Measurements from ENCODE around the gene ACTN4.

The ACTN4 gene

GRCh38 chr19:38703509-38703908 lies 56.1 kb downstream of the ACTN4 start:
- Histone ChIP-seq H3K4me3 (ENCODE audit: low read depth, low read length) (no peak overlapping the region), H3K27ac (no peak overlapping the region), H3K36me3 (replicated peaks) (peaks cover 79% of the 10 kb centered on the region), H3K27me3 (replicated peaks) (no peaks in the 10 kb centered on the region)
- in situ Hi-C loops (cut with HindIII; ENCODE audit: low pct_ligation_motif_present, low sequenced_read_pairs), result no loop called here
- no peak for TF ChIP-seq CTCF (IDR thresholded peaks at IDR 0.05; ENCODE audit: low read depth, low read length, missing control alignments)
- no peak for DNase-seq

GRCh38 chr19:38704488-38705026 lies 57.1 kb downstream of the ACTN4 start:
- peak; percentile 11 for TF ChIP-seq CTCF (IDR thresholded peaks at IDR 0.05; ENCODE audit: low read depth, low read length, missing control alignments)
- no peaks in the 10 kb centered on the region for H3K27me3 ChIP-seq (replicated peaks)
- in situ Hi-C loops (cut with HindIII; ENCODE audit: low pct_ligation_motif_present, low sequenced_read_pairs), result no loop called here
- no peak overlapping the region for H3K27ac ChIP-seq
- no peak for DNase-seq
- H3K36me3 ChIP-seq (replicated peaks), result peaks cover 90% of the 10 kb centered on the region
- H3K4me3 ChIP-seq (ENCODE audit: low read depth, low read length), result no peak overlapping the region

- no peak for DNase-seq
- TF ChIP-seq CTCF (IDR thresholded peaks at IDR 0.05; ENCODE audit: low read depth, low read length, missing control alignments), result no peak
- peaks cover 96% of the 10 kb centered on the region for H3K36me3 ChIP-seq (replicated peaks)
- in situ Hi-C loops (cut with HindIII; ENCODE audit: low pct_ligation_motif_present, low sequenced_read_pairs), result no loop called here
- H3K4me3 ChIP-seq (ENCODE audit: low read depth, low read length), result no peak overlapping the region
- H3K27me3 ChIP-seq (replicated peaks), result no peaks in the 10 kb centered on the region
- no peak overlapping the region for H3K27ac ChIP-seq
Observed at GRCh38 chr19:38705197-38706019, 58.0 kb downstream of the ACTN4 start.

- Histone ChIP-seq H3K36me3 (replicated peaks) (peaks cover 95% of the 10 kb centered on the region), H3K27me3 (replicated peaks) (no peaks in the 10 kb centered on the region), H3K27ac (no peak overlapping the region), H3K4me3 (ENCODE audit: low read depth, low read length) (no peak overlapping the region)
- TF ChIP-seq CTCF (IDR thresholded peaks at IDR 0.05; ENCODE audit: low read depth, low read length, missing control alignments), result no peak
- in situ Hi-C loops (cut with HindIII; ENCODE audit: low pct_ligation_motif_present, low sequenced_read_pairs), result no loop called here
- peak; percentile 45 for DNase-seq
Observed at GRCh38 chr19:38706792-38707511, 59.5 kb downstream of the ACTN4 start.

- no peak for TF ChIP-seq CTCF (IDR thresholded peaks at IDR 0.05; ENCODE audit: low read depth, low read length, missing control alignments)
- H3K27me3 ChIP-seq (replicated peaks), result no peaks in the 10 kb centered on the region
- DNase-seq, result peak; percentile 25
- in situ Hi-C loops (cut with HindIII; ENCODE audit: low pct_ligation_motif_present, low sequenced_read_pairs), result no loop called here
- H3K27ac ChIP-seq, result peak overlapping the region; percentile 2
- H3K4me3 ChIP-seq (ENCODE audit: low read depth, low read length), result no peak overlapping the region
- H3K36me3 ChIP-seq (replicated peaks), result peaks cover 96% of the 10 kb centered on the region
Observed at GRCh38 chr19:38707512-38708114, 60.2 kb downstream of the ACTN4 start.

Measured in brain microvascular endothelial cell (primary cell).